ENCODE data around the gene ANGPT4.

DNA sequence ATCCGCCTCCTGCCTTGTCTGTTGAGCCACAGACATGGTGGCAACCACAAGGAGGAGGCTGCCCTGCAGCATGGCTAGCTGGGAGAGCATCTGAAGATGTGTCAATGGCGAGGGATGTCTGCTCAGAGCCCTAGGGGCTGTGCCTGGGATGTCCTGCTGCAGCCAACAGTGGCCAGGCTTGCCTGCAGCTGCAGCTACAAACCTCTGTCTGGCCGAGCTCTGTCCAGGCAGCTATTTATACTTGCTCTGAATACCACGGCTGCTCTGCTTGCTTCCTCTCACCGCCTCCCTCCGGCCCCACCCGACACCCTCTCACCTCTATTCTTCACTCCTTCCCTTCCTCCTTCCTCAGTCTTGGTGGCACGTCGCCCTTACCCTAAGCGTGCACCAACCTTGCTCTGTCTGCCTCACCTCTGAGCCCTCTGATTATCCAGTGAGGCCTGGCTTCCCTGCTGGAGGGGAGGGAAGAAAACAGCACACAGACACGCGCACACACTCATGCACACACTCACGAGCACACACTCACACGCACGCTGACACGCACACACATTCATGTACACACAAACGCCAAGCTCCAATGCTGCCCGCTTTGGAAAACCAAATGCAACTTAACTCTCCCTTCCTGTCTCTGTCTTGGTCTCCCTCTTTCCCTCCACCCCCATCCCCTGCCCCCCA is at the start of gene ANGPT4:
- TF ChIP-seq ZNF317 (CRISPR knock-in tag; IDR thresholded peaks at IDR 0.05): no peak
- no peak for TF ChIP-seq HNF1A (IDR thresholded peaks at IDR 0.05; ENCODE audit: low read depth)
- no peak for TF ChIP-seq HNF1A (CRISPR knock-in tag; IDR thresholded peaks at IDR 0.05; ENCODE audit: borderline replicate concordance)
- TF ChIP-seq TEAD2 (CRISPR knock-in tag; IDR thresholded peaks at IDR 0.05): no peak
- no peak for TF ChIP-seq SIN3B (IDR thresholded peaks at IDR 0.05; ENCODE audit: low read length)
- TF ChIP-seq HMG20A (CRISPR knock-in tag; IDR thresholded peaks at IDR 0.05; ENCODE audit: borderline replicate concordance): no peak
- TF ChIP-seq, protein P1, sequence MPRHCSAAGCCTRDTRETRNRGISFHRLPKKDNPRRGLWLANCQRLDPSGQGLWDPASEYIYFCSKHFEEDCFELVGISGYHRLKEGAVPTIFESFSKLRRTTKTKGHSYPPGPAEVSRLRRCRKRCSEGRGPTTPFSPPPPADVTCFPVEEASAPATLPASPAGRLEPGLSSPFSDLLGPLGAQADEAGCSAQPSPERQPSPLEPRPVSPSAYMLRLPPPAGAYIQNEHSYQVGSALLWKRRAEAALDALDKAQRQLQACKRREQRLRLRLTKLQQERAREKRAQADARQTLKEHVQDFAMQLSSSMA (CRISPR knock-in tag; IDR thresholded peaks at IDR 0.05): no peak
- TF ChIP-seq CSRNP1 (CRISPR knock-in tag; IDR thresholded peaks at IDR 0.05): no peak
- TF ChIP-seq TBX2 (CRISPR knock-in tag; IDR thresholded peaks at IDR 0.05; ENCODE audit: borderline replicate concordance): no peak
- TF ChIP-seq CREM (IDR thresholded peaks at IDR 0.05): no peak
- TF ChIP-seq CREM (CRISPR knock-in tag; IDR thresholded peaks at IDR 0.05): no peak
- TF ChIP-seq, protein P2, sequence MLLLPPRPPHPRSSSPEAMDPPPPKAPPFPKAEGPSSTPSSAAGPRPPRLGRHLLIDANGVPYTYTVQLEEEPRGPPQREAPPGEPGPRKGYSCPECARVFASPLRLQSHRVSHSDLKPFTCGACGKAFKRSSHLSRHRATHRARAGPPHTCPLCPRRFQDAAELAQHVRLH (CRISPR knock-in tag; IDR thresholded peaks at IDR 0.05; ENCODE audit: borderline replicate concordance, low read depth): no peak
- TF ChIP-seq ZNF496 (CRISPR knock-in tag; IDR thresholded peaks at IDR 0.05; ENCODE audit: insufficient replicate concordance): no peak
- TF ChIP-seq RBAK (CRISPR knock-in tag; IDR thresholded peaks at IDR 0.05): no peak
- TF ChIP-seq ZNF138 (CRISPR knock-in tag; IDR thresholded peaks at IDR 0.05; ENCODE audit: low read depth): no peak
- no peak for TF ChIP-seq IRX3 (CRISPR knock-in tag; IDR thresholded peaks at IDR 0.05; ENCODE audit: borderline replicate concordance, low read depth)
